ENCODE results near the gene NFAM1. TPM values are rescaled to one million over a fixed set of nuclear protein-coding genes. Genes with fewer than 3 reads are reported as not detected.

The NFAM1 gene
- total and polyA plus RNA-seq, 2 donors (not counting 3 experiments of a cell fraction or from before 2014, with no cell fraction given), result not detected

- Histone ChIP-seq H3K4me2 (ENCODE audit: insufficient read depth, low read length) (no peak overlapping the region), H3K4me1 (ENCODE audit: control insufficient read depth, extremely low read depth, insufficient read depth, low read length) (no peaks in the 10 kb centered on the region), H3K36me3 (ENCODE audit: control insufficient read depth in 2 of 2, extremely low read depth in 1 of 2, insufficient read depth in 2 of 2, low read length in 2 of 2) (no peaks in the 10 kb centered on the region), H2AFZ (ENCODE audit: low read depth, low read length) (no peak overlapping the region), H3K9me3 (replicated peaks; ENCODE audit: control insufficient read depth, insufficient read depth, low read length) (no peaks in the 10 kb centered on the region), H3K27ac (ENCODE audit: insufficient read depth, low read depth, low read length) (no peak overlapping the region), H3K9me1 (replicated peaks; ENCODE audit: control insufficient read depth, extremely low read depth, insufficient read depth, low read length) (no peaks in the 10 kb centered on the region), H3K27me3 (ENCODE audit: control insufficient read depth in 2 of 2, insufficient read depth in 2 of 2, low read length in 2 of 2) (peaks cover 2 to 3% of the 10 kb centered on the region in 2 experiments), H3K79me2 (ENCODE audit: control insufficient read depth, insufficient read depth, low read length) (no peaks in the 10 kb centered on the region), H3K4me3 (replicated peaks in 1 of 3; ENCODE audit: insufficient read depth in 1 of 3, low read depth in 1 of 3, low read length in 3 of 3) (no peak overlapping the region), H3K9ac (replicated peaks; ENCODE audit: extremely low read depth, insufficient read depth, low read length) (no peak overlapping the region), H4K20me1 (replicated peaks; ENCODE audit: control insufficient read depth, extremely low read depth, insufficient read depth, low read length) (no peaks in the 10 kb centered on the region)
- CTCF ChIA-PET, result interaction anchor here (0.8 kb wide), 1 partner anchor 29 kb away, joined by 3 read pairs; no protein-coding TSS in a partner anchor
- POLR2A ChIA-PET, result interaction anchor here (0.7 kb wide), 1 partner anchor 307 kb away, joined by 4 read pairs; no protein-coding TSS in a partner anchor
- TF ChIP-seq POLR2A (IDR thresholded peaks at IDR 0.05; ENCODE audit: low read depth, low read length) (no peak), GATA2 (IDR thresholded peaks at IDR 0.05; ENCODE audit: insufficient read depth, insufficient read length, low read depth, low read length) (no peak), JUN (IDR thresholded peaks at IDR 0.05; ENCODE audit: borderline replicate concordance, insufficient read depth, insufficient read length, low read depth) (no peak)
- dilution Hi-C loops (cut with MboI; ENCODE audit: extremely low pct_ligation_motif_present, low sequenced_read_pairs) (no loop called here), intact Hi-C loops (cut with micrococcal nuclease) (no loop called here)
- no peak for DNase-seq (ENCODE audit: low read depth, low spot score)
- no TSS peak for BruUV-seq (replicated peaks)
- FAIRE-seq, result no peak
These were observed 55.3 kb downstream of the NFAM1 start for GRCh38 chr22:42376711-42377554.

- CTCF ChIA-PET, result no interaction called here
- no peak overlapping the region for H3K4me2 ChIP-seq (ENCODE audit: insufficient read depth, low read length)
These were observed 56.2 kb downstream of the NFAM1 start for GRCh38 chr22:42375982-42376381.

More at GRCh38 chr22:42375982-42376381, 56.2 kb downstream of the NFAM1 start:
- Histone ChIP-seq H3K36me3 (ENCODE audit: control insufficient read depth in 2 of 2, extremely low read depth in 1 of 2, insufficient read depth in 2 of 2, low read length in 2 of 2) (no peaks in the 10 kb centered on the region), H3K4me3 (replicated peaks in 1 of 3; ENCODE audit: insufficient read depth in 1 of 3, low read depth in 1 of 3, low read length in 3 of 3) (no peak overlapping the region), H3K79me2 (ENCODE audit: control insufficient read depth, insufficient read depth, low read length) (no peaks in the 10 kb centered on the region), H3K9me1 (replicated peaks; ENCODE audit: control insufficient read depth, extremely low read depth, insufficient read depth, low read length) (no peaks in the 10 kb centered on the region), H3K4me1 (ENCODE audit: control insufficient read depth, extremely low read depth, insufficient read depth, low read length) (no peaks in the 10 kb centered on the region), H3K9ac (replicated peaks; ENCODE audit: extremely low read depth, insufficient read depth, low read length) (no peak overlapping the region), H2AFZ (ENCODE audit: low read depth, low read length) (no peak overlapping the region), H3K27me3 (ENCODE audit: control insufficient read depth in 2 of 2, insufficient read depth in 2 of 2, low read length in 2 of 2) (peaks cover 2 to 3% of the 10 kb centered on the region in 2 experiments), H3K9me3 (replicated peaks; ENCODE audit: control insufficient read depth, insufficient read depth, low read length) (no peaks in the 10 kb centered on the region), H3K27ac (ENCODE audit: insufficient read depth, low read depth, low read length) (no peak overlapping the region), H4K20me1 (replicated peaks; ENCODE audit: control insufficient read depth, extremely low read depth, insufficient read depth, low read length) (no peaks in the 10 kb centered on the region)
- no peak for TF ChIP-seq GATA2 (IDR thresholded peaks at IDR 0.05; ENCODE audit: insufficient read depth, insufficient read length, low read depth, low read length)
- no peak for TF ChIP-seq MYC (IDR thresholded peaks at IDR 0.05; ENCODE audit: low read depth, low read length)
- no peak for TF ChIP-seq EZH2 (IDR thresholded peaks at IDR 0.05; ENCODE audit: borderline replicate concordance, low read depth, low read length, severe bottlenecking)
- TF ChIP-seq POLR2A (IDR thresholded peaks at IDR 0.05; ENCODE audit: low read depth, low read length), result no peak
- no peak for TF ChIP-seq JUN (IDR thresholded peaks at IDR 0.05; ENCODE audit: borderline replicate concordance, insufficient read depth, insufficient read length, low read depth)
- no peak for TF ChIP-seq CTCF (IDR thresholded peaks at IDR 0.05; ENCODE audit: extremely low read depth in 1 of 2, insufficient read depth in 1 of 2, low read depth in 1 of 2, low read length in 2 of 2)
- TF ChIP-seq POLR2AphosphoS5 (IDR thresholded peaks at IDR 0.05; ENCODE audit: insufficient read depth, low read depth, low read length), result no peak
- no peak for TF ChIP-seq FOS (IDR thresholded peaks at IDR 0.05; ENCODE audit: borderline replicate concordance, insufficient read depth, low read length)
- no peak for TF ChIP-seq MAX (IDR thresholded peaks at IDR 0.05; ENCODE audit: insufficient read depth, insufficient read length)
- FAIRE-seq (no peak), DNase-seq (ENCODE audit: low read depth, low spot score) (no peak)
- POLR2A ChIA-PET, result no interaction called here
- intact Hi-C loops (cut with micrococcal nuclease) (no loop called here), dilution Hi-C loops (cut with MboI; ENCODE audit: extremely low pct_ligation_motif_present, low sequenced_read_pairs) (no loop called here)
- no TSS peak for BruUV-seq (replicated peaks)

All from endothelial cell of umbilical vein (primary cell).